Measurements from ENCODE around the gene NCKAP5L.

The NCKAP5L gene

GRCh38 chr12:49823951-49824350 is 4.3 kb downstream of the NCKAP5L start:
- no peak overlapping the region for H3K4ac ChIP-seq (ENCODE audit: low read depth in 1 of 2, low read length in 2 of 2)
- peaks cover 52% of the 10 kb centered on the region for H3K4me1 ChIP-seq (ENCODE audit: control insufficient read depth, insufficient read depth, low read depth, low read length)
- 100% methylated on average over 4 of the region's 6 CpGs for WGBS
- no peak overlapping the region for H2BK5ac ChIP-seq (ENCODE audit: low read depth, low read length, poor library complexity, severe bottlenecking)
- H2BK120ac ChIP-seq (ENCODE audit: low read depth, low read length) = no peak overlapping the region
- no peak overlapping the region for H3K18ac ChIP-seq (ENCODE audit: low read depth in 1 of 2, low read length in 2 of 2)
- no peak overlapping the region for H2BK15ac ChIP-seq (ENCODE audit: low read depth, poor library complexity, severe bottlenecking)
- H2BK12ac ChIP-seq (ENCODE audit: low read length in 2 of 2) = no peak overlapping the region
- peak overlapping the region in 1 of 2 experiments; percentile 66 for H3K14ac ChIP-seq (ENCODE audit: low read length in 2 of 2)
- H3K79me1 ChIP-seq (replicated peaks; ENCODE audit: low read length, poor library complexity, severe bottlenecking) = peaks cover 12% of the 10 kb centered on the region
- DNase-seq = no peak
- H4K8ac ChIP-seq (ENCODE audit: low read length) = no peak overlapping the region
- no peak overlapping the region for H2AFZ ChIP-seq (ENCODE audit: low read depth, low read length)
- H2AK5ac ChIP-seq (ENCODE audit: low read length, severe bottlenecking) = no peak overlapping the region
- peak overlapping the region in 1 of 2 experiments; percentile 87 for H3K4me3 ChIP-seq (ENCODE audit: insufficient read depth in 1 of 2, low read depth in 1 of 2, low read length in 2 of 2)
- H3K36me3 ChIP-seq (ENCODE audit: control insufficient read depth in 1 of 2, insufficient read depth in 2 of 2, low read depth in 1 of 2, low read length in 2 of 2) = peaks cover 12 to 41% of the 10 kb centered on the region in 2 experiments
- no peak overlapping the region for H3K27ac ChIP-seq (ENCODE audit: low read length, poor library complexity, severe bottlenecking)
- no peak overlapping the region for H4K91ac ChIP-seq (ENCODE audit: low read length)
- no peak overlapping the region for H3K4me2 ChIP-seq (ENCODE audit: low read length, poor library complexity, severe bottlenecking)
- peak overlapping the region in 1 of 2 experiments; percentile 40 for H3K23ac ChIP-seq (ENCODE audit: low read length in 2 of 2)
- H3K9me3 ChIP-seq (ENCODE audit: control insufficient read depth, low read length) = no peaks in the 10 kb centered on the region
- H3K27me3 ChIP-seq (ENCODE audit: control insufficient read depth in 1 of 2, insufficient read depth in 1 of 2, low read length in 2 of 2) = no peaks in the 10 kb centered on the region
- peak overlapping the region; percentile 89 for H3K9ac ChIP-seq (ENCODE audit: low read length)

DNA sequence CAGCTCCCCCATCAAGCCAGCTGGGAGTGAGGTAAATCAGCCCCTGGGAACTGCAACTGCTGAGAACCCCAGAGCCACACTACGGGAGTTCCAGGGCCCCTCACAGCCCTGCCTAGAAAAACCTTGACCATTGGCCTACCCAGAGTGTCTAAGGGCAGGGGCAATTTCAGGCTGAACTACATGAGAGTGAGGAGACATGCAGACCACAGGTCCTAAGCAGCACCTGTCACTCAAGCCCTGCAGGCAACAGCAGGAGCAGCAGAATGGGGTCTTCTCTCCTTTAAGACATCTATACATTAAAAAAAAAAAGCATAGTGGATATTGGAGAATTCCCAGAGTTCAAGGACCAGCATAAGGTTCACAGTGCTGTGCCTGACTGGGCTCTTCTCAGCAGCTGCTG is 4.9 kb downstream of the NCKAP5L start:
- no peak overlapping the region for H4K91ac ChIP-seq (ENCODE audit: low read length)
- H2BK5ac ChIP-seq (ENCODE audit: low read depth, low read length, poor library complexity, severe bottlenecking) = no peak overlapping the region
- no peak overlapping the region for H3K18ac ChIP-seq (ENCODE audit: low read depth in 1 of 2, low read length in 2 of 2)
- H3K4me3 ChIP-seq (ENCODE audit: insufficient read depth in 1 of 2, low read depth in 1 of 2, low read length in 2 of 2) = no peak overlapping the region
- no peak for DNase-seq
- peaks cover 12% of the 10 kb centered on the region for H3K79me1 ChIP-seq (replicated peaks; ENCODE audit: low read length, poor library complexity, severe bottlenecking)
- H3K4me1 ChIP-seq (ENCODE audit: control insufficient read depth, insufficient read depth, low read depth, low read length) = peaks cover 51% of the 10 kb centered on the region
- no peak overlapping the region for H3K27ac ChIP-seq (ENCODE audit: low read length, poor library complexity, severe bottlenecking)
- no peak overlapping the region for H2AK5ac ChIP-seq (ENCODE audit: low read length, severe bottlenecking)
- 100% methylated on average over 1 of the region's 1 CpG for whole genome bisulfite sequencing
- H2BK120ac ChIP-seq (ENCODE audit: low read depth, low read length) = no peak overlapping the region
- H3K36me3 ChIP-seq (ENCODE audit: control insufficient read depth in 1 of 2, insufficient read depth in 2 of 2, low read depth in 1 of 2, low read length in 2 of 2) = peaks cover 15 to 42% of the 10 kb centered on the region in 2 experiments
- no peak overlapping the region for H2BK15ac ChIP-seq (ENCODE audit: low read depth, poor library complexity, severe bottlenecking)
- no peak overlapping the region for H2BK12ac ChIP-seq (ENCODE audit: low read length in 2 of 2)
- H4K8ac ChIP-seq (ENCODE audit: low read length) = no peak overlapping the region
- H3K4me2 ChIP-seq (ENCODE audit: low read length, poor library complexity, severe bottlenecking) = no peak overlapping the region
- H3K23ac ChIP-seq (ENCODE audit: low read length in 2 of 2) = no peak overlapping the region
- H3K9ac ChIP-seq (ENCODE audit: low read length) = peak overlapping the region; percentile 89
- H3K27me3 ChIP-seq (ENCODE audit: control insufficient read depth in 1 of 2, insufficient read depth in 1 of 2, low read length in 2 of 2) = no peaks in the 10 kb centered on the region
- H3K9me3 ChIP-seq (ENCODE audit: control insufficient read depth, low read length) = no peaks in the 10 kb centered on the region
- H2AFZ ChIP-seq (ENCODE audit: low read depth, low read length) = no peak overlapping the region
- no peak overlapping the region for H3K4ac ChIP-seq (ENCODE audit: low read depth in 1 of 2, low read length in 2 of 2)
- no peak overlapping the region for H3K14ac ChIP-seq (ENCODE audit: low read length in 2 of 2)

DNA sequence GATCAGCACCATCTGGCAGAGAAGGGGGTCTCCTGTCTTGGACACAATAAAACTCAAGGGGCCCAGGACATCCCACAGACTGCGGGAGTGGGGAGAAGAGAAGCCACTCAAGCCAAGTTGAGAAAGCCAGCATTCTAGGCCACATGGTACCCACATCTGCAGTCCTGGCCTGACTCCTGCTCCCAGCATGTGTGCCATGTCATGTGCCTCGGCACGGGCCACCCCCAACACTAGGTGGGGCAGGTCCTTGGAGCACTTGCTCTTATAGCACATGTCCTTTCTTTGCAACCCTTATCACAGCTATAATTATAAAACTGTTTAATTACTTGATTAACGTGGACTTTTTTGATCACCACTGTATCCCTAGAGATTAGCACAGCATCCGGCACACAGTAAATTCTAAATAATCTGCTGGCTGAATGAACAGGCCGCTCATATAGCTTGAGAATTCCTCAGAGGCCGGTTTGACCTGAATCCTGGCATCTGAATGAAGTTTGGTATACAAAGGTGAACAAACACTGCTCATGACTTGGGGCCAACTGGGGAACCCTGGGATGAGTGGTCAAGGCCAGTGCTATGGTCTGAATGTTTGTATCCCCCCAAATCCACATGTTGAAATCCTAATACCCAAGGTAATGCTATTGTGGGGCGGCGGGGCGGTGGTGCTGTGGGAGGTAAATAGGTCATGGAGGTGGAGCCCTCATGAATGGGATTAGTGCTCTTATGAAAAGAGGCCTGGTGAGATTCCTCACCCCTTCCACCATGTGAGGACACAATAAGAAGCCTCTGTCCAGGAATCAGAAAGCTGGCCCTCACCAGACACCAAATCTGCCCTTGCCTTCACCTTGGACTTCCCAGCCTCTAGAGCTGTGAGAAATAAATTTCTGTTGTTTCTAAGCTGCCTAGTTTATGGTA is 6.6 kb downstream of the NCKAP5L start:
- 98% methylated on average over 7 of the region's 10 CpGs for WGBS
- no peak overlapping the region for H3K4me2 ChIP-seq (ENCODE audit: low read length, poor library complexity, severe bottlenecking)
- peak overlapping the region; percentile 19 for H4K8ac ChIP-seq (ENCODE audit: low read length)

DNA sequence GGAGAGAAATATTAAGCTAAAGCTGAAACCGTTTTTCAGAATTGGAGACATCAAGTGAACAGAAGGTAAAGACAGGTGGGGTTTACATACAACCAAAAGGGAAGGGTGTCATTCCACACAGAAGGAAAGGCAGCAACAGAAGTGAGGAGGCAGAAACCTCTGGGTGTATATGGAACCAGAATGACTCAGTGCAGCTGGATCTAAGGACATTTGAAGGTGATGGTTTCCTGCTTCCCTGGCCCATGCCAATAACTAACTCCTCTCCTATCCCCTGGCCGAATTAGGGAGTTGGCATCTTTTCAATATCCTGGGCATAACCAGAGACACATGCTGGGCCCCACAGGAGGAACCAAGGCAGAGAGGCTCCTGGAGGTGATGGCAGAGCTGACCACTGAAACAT is 8.4 kb downstream of the NCKAP5L start:
- no peak overlapping the region for H2BK5ac ChIP-seq (ENCODE audit: low read depth, low read length, poor library complexity, severe bottlenecking)
- H3K4ac ChIP-seq (ENCODE audit: low read depth in 1 of 2, low read length in 2 of 2) = no peak overlapping the region
- H3K23ac ChIP-seq (ENCODE audit: low read length in 2 of 2) = no peak overlapping the region
- peaks cover 37% of the 10 kb centered on the region for H3K4me1 ChIP-seq (ENCODE audit: control insufficient read depth, insufficient read depth, low read depth, low read length)
- H3K14ac ChIP-seq (ENCODE audit: low read length in 2 of 2) = no peak overlapping the region
- DNase-seq = no peak
- H2BK15ac ChIP-seq (ENCODE audit: low read depth, poor library complexity, severe bottlenecking) = no peak overlapping the region
- no peak overlapping the region for H2AK5ac ChIP-seq (ENCODE audit: low read length, severe bottlenecking)
- H3K4me3 ChIP-seq (ENCODE audit: insufficient read depth in 1 of 2, low read depth in 1 of 2, low read length in 2 of 2) = no peak overlapping the region
- H3K36me3 ChIP-seq (ENCODE audit: control insufficient read depth in 1 of 2, insufficient read depth in 2 of 2, low read depth in 1 of 2, low read length in 2 of 2) = peaks cover 36 to 47% of the 10 kb centered on the region in 2 experiments
- 85% methylated on average over 2 of the region's 2 CpGs for WGBS
- H2BK12ac ChIP-seq (ENCODE audit: low read length in 2 of 2) = peak overlapping the region in 1 of 2 experiments; percentile 31
- H2AFZ ChIP-seq (ENCODE audit: low read depth, low read length) = no peak overlapping the region
- H4K91ac ChIP-seq (ENCODE audit: low read length) = no peak overlapping the region
- H3K27ac ChIP-seq (ENCODE audit: low read length, poor library complexity, severe bottlenecking) = no peak overlapping the region
- no peak overlapping the region for H3K4me2 ChIP-seq (ENCODE audit: low read length, poor library complexity, severe bottlenecking)
- H3K79me1 ChIP-seq (replicated peaks; ENCODE audit: low read length, poor library complexity, severe bottlenecking) = peaks cover 17% of the 10 kb centered on the region
- no peak overlapping the region for H3K9ac ChIP-seq (ENCODE audit: low read length)
- no peak overlapping the region for H2BK120ac ChIP-seq (ENCODE audit: low read depth, low read length)
- H3K27me3 ChIP-seq (ENCODE audit: control insufficient read depth in 1 of 2, insufficient read depth in 1 of 2, low read length in 2 of 2) = no peaks in the 10 kb centered on the region
- no peak overlapping the region for H4K8ac ChIP-seq (ENCODE audit: low read length)
- no peak overlapping the region for H3K18ac ChIP-seq (ENCODE audit: low read depth in 1 of 2, low read length in 2 of 2)
- H3K9me3 ChIP-seq (ENCODE audit: control insufficient read depth, low read length) = no peaks in the 10 kb centered on the region

More for the DNA sequence above, 6.6 kb downstream of the NCKAP5L start:
- H3K18ac ChIP-seq (ENCODE audit: low read depth in 1 of 2, low read length in 2 of 2) = no peak overlapping the region
- H3K9ac ChIP-seq (ENCODE audit: low read length) = no peak overlapping the region
- no peak overlapping the region for H2BK5ac ChIP-seq (ENCODE audit: low read depth, low read length, poor library complexity, severe bottlenecking)
- H3K4ac ChIP-seq (ENCODE audit: low read depth in 1 of 2, low read length in 2 of 2) = no peak overlapping the region
- peak overlapping the region in 1 of 2 experiments; percentile 13 for H3K14ac ChIP-seq (ENCODE audit: low read length in 2 of 2)
- no peaks in the 10 kb centered on the region for H3K27me3 ChIP-seq (ENCODE audit: control insufficient read depth in 1 of 2, insufficient read depth in 1 of 2, low read length in 2 of 2)
- H2BK12ac ChIP-seq (ENCODE audit: low read length in 2 of 2) = no peak overlapping the region
- H2BK120ac ChIP-seq (ENCODE audit: low read depth, low read length) = no peak overlapping the region
- peaks cover 51% of the 10 kb centered on the region for H3K4me1 ChIP-seq (ENCODE audit: control insufficient read depth, insufficient read depth, low read depth, low read length)
- no peak overlapping the region for H2BK15ac ChIP-seq (ENCODE audit: low read depth, poor library complexity, severe bottlenecking)
- H2AK5ac ChIP-seq (ENCODE audit: low read length, severe bottlenecking) = no peak overlapping the region
- H2AFZ ChIP-seq (ENCODE audit: low read depth, low read length) = no peak overlapping the region
- H3K27ac ChIP-seq (ENCODE audit: low read length, poor library complexity, severe bottlenecking) = no peak overlapping the region
- peaks cover 13% of the 10 kb centered on the region for H3K79me1 ChIP-seq (replicated peaks; ENCODE audit: low read length, poor library complexity, severe bottlenecking)
- peaks cover 19 to 48% of the 10 kb centered on the region in 2 experiments for H3K36me3 ChIP-seq (ENCODE audit: control insufficient read depth in 1 of 2, insufficient read depth in 2 of 2, low read depth in 1 of 2, low read length in 2 of 2)
- H4K91ac ChIP-seq (ENCODE audit: low read length) = no peak overlapping the region
- H3K23ac ChIP-seq (ENCODE audit: low read length in 2 of 2) = no peak overlapping the region
- H3K4me3 ChIP-seq (ENCODE audit: insufficient read depth in 1 of 2, low read depth in 1 of 2, low read length in 2 of 2) = no peak overlapping the region
- no peak for DNase-seq
- no peaks in the 10 kb centered on the region for H3K9me3 ChIP-seq (ENCODE audit: control insufficient read depth, low read length)

All from mesenchymal stem cell (in vitro differentiated cells and primary cell).